Fibroblast of mammary gland (primary cell): Measurements from ENCODE around the gene ADPGK.
A peak's percentile ranks its signal among the peaks of the same experiment; 100 is the strongest.

ENCODE experiments used
- DNase-seq: peaks from one replicate; pipeline ENCODE4 v3.0.0-alpha.2; 2010; ENCODE audit warnings: low read depth
- H3K4me3 ChIP-seq: 2 replicates; pipeline ENCODE4 v1.5.1; 2011; ENCODE audit warnings: low read depth, mild to moderate bottlenecking, low read length, moderate library complexity; ENCODE audit not compliant: control insufficient read depth
- CTCF ChIP-seq: conservative IDR thresholded peaks from 2 replicates; pipeline ENCODE4 v1.5.1; 2011; ENCODE audit warnings: low read depth, low read length, inconsistent platforms; ENCODE audit not compliant: control insufficient read depth, insufficient read depth

Gene ADPGK

GRCh38 chr15:72783640-72784455, at the start of gene ADPGK:
TSS of gene ADPGK (minus strand) at chr15:72783758. CDS start at chr15:72783691, 67 bp downstream.
- H3K4me3 ChIP-seq: peak within 1 kb of the TSS; percentile 74
- DNase-seq: peak; percentile 88
- TF ChIP-seq CTCF: peak; percentile 63

- peak; percentile 11 for DNase-seq
- H3K4me3 ChIP-seq: no peak overlapping the region
- no peak for TF ChIP-seq CTCF
Observed at GRCh38 chr15:72827226-72827625, 43.7 kb upstream of the ADPGK start.

GRCh38 chr15:72826611-72827010, 43.1 kb upstream of the ADPGK start:
- TF ChIP-seq CTCF: no peak
- no peak overlapping the region for H3K4me3 ChIP-seq
- no peak for DNase-seq

- no peak for DNase-seq
- TF ChIP-seq CTCF: no peak
- H3K4me3 ChIP-seq: no peak overlapping the region
Observed at GRCh38 chr15:72825829-72826228, 42.3 kb upstream of the ADPGK start.

- no peak for TF ChIP-seq CTCF
- no peak overlapping the region for H3K4me3 ChIP-seq
- no peak for DNase-seq
Observed at GRCh38 chr15:72824781-72825180, 41.2 kb upstream of the ADPGK start.

GRCh38 chr15:72824112-72824511, 40.6 kb upstream of the ADPGK start:
- no peak overlapping the region for H3K4me3 ChIP-seq
- no peak for TF ChIP-seq CTCF
- DNase-seq: no peak
